Measurements from ENCODE around the gene WWOX. TPM values are rescaled to one million over a fixed set of nuclear protein-coding genes. Genes with fewer than 3 reads are reported as not detected.

Gene WWOX
- polyA plus RNA-seq, 2 of the 4 experiments (the other 2 are of a cell fraction) = 16.0 to 17.2 TPM

DNA sequence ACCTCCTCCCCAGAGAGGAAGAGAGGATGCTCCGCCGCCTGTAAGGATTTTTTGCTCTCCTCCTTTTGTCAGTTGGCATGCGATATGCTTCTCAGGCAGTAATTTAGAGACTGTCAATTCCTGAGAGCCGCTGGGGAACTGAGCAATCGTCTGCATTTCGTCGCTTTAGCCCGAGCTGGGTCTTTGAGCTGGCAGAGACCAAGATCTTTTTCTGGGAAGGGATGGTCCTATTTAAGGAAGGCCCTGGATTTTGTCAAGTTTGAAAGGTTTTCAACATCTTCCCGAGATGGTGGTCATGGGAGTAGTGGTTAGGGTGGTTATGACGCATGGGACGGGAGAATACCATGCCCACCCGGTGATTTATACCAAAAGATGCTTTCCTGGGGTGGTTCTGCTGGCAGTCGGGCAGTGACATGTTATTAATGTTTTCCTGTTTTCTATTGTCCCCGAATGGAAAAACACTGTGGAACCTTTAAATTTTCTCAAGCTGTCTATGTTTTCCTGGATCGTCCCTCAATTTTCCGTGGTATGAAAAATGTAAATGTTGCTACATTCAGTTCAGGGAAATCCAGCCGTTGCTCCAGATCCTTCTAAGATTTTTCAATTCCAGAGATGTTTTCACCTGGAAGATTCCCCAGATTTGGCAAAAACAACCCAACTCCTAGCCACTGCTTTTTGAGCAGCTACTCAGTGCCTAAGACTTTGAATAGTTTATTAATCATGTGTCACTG, 914.6 kb downstream of the WWOX start:
- TF ChIP-seq JUN (IDR thresholded peaks at IDR 0.05) (no peak), MAZ (IDR thresholded peaks at IDR 0.05; ENCODE audit: borderline replicate concordance, low read depth, low read length) (no peak), CHD4 (IDR thresholded peaks at IDR 0.05; ENCODE audit: borderline replicate concordance) (no peak), BHLHE40 (IDR thresholded peaks at IDR 0.05; ENCODE audit: low read depth, low read length) (no peak), RAD21 (conservative IDR thresholded peaks at IDR 0.05 in 1 of 2, IDR thresholded peaks at IDR 0.05 in 1 of 2) (no peak), EHMT2 (IDR thresholded peaks at IDR 0.05; ENCODE audit: low read depth) (no peak), RCOR1 (IDR thresholded peaks at IDR 0.05; ENCODE audit: low read depth, low read length) (no peak), KDM5A (IDR thresholded peaks at IDR 0.05) (no peak), CHD2 (IDR thresholded peaks at IDR 0.05; ENCODE audit: low read length, partially characterized antibody) (no peak), ZC3H11A (IDR thresholded peaks at IDR 0.05) (no peak), HEYL (CRISPR knock-in tag; IDR thresholded peaks at IDR 0.05) (no peak), RFX5 (IDR thresholded peaks at IDR 0.05) (no peak), EHF (CRISPR knock-in tag; IDR thresholded peaks at IDR 0.05) (no peak), PHF8 (IDR thresholded peaks at IDR 0.05; ENCODE audit: borderline replicate concordance, low read depth) (no peak), NPAS2 (CRISPR knock-in tag; IDR thresholded peaks at IDR 0.05; ENCODE audit: borderline replicate concordance) (no peak), RNF2 (IDR thresholded peaks at IDR 0.05; ENCODE audit: borderline replicate concordance, low read depth) (no peak), ESRRA (IDR thresholded peaks at IDR 0.05; ENCODE audit: borderline replicate concordance, low read length) (no peak)
- TF ChIP-seq, protein P1, sequence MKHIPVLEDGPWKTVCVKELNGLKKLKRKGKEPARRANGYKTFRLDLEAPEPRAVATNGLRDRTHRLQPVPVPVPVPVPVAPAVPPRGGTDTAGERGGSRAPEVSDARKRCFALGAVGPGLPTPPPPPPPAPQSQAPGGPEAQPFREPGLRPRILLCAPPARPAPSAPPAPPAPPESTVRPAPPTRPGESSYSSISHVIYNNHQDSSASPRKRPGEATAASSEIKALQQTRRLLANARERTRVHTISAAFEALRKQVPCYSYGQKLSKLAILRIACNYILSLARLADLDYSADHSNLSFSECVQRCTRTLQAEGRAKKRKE (CRISPR knock-in tag; IDR thresholded peaks at IDR 0.05; ENCODE audit: low read depth) = no peak
- TF ChIP-seq, protein P2, sequence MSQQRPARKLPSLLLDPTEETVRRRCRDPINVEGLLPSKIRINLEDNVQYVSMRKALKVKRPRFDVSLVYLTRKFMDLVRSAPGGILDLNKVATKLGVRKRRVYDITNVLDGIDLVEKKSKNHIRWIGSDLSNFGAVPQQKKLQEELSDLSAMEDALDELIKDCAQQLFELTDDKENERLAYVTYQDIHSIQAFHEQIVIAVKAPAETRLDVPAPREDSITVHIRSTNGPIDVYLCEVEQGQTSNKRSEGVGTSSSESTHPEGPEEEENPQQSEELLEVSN (IDR thresholded peaks at IDR 0.05; ENCODE audit: borderline replicate concordance, low read depth) = no peak
- TF ChIP-seq, protein P3, sequence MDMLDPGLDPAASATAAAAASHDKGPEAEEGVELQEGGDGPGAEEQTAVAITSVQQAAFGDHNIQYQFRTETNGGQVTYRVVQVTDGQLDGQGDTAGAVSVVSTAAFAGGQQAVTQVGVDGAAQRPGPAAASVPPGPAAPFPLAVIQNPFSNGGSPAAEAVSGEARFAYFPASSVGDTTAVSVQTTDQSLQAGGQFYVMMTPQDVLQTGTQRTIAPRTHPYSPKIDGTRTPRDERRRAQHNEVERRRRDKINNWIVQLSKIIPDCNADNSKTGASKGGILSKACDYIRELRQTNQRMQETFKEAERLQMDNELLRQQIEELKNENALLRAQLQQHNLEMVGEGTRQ (IDR thresholded peaks at IDR 0.05) = no peak
- no peaks in the 10 kb centered on the region for H3K9me3 ChIP-seq
- no peak overlapping the region for H3K4me3 ChIP-seq
- no peak for ATAC-seq
- ChIA-PET CTCF (no interaction called here), POLR2A (no interaction called here)
- no peaks in the 10 kb centered on the region for H3K4me1 ChIP-seq
- H3K27ac ChIP-seq = no peak overlapping the region
- DNase-seq (ENCODE audit: low read depth in 1 of 2, low spot score in 1 of 2) = no peak
- 57% methylated on average over 17 of the region's 17 CpGs for WGBS (ENCODE audit: missing lambda C conversion rate)
- FAIRE-seq = no peak
- no peak overlapping the region for H3K4me2 ChIP-seq

DNA sequence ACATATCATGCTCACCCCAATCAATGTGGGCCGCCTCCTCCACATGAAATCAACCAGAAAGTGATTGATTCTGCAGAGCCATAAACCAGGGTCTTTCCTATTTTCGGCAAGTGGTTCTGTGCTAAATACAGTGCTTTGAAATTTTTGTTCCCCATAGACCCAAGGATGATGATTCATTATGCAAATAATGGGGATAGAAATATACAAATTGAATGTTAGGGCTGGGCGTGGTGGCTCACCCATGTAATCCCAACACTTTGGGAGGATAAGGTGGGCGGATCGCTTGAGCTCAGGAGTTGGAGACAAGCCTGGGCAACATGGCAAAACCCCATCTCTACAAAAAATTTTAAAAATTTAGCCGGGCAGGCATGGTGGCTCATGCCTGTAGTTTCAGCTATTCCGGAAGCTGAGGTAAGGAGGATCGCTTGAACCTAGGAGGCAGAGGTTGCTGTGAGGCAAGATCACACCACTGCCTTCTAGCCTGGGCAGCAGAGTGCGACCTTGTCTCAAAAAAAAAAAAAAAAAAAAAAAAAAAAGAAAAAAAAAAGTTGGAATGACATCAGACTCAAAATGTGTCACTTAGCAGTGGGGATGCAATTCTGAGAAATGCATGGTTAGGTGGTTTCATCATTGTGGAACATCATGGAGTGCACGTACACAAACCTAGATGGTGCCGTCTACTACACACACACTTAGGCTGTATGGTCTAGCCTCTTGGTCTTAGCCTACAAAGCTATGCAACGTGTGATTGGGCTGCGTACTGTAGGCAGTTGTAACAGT, 919.4 kb downstream of the WWOX start:
- POLR2A ChIA-PET = no interaction called here
- WGBS (ENCODE audit: missing lambda C conversion rate) = 40% methylated on average over 13 of the region's 13 CpGs
- H3K4me2 ChIP-seq = no peak overlapping the region
- H3K27ac ChIP-seq = no peak overlapping the region
- H3K4me3 ChIP-seq = no peak overlapping the region
- H3K9me3 ChIP-seq = no peaks in the 10 kb centered on the region
- FAIRE-seq = no peak
- no peaks in the 10 kb centered on the region for H3K4me1 ChIP-seq
- CTCF ChIA-PET = no interaction called here
- no peak for ATAC-seq
- no peak for DNase-seq (ENCODE audit: low read depth in 1 of 2, low spot score in 1 of 2)
- TF ChIP-seq HOXB5 (CRISPR knock-in tag; IDR thresholded peaks at IDR 0.05) (no peak), KDM5A (IDR thresholded peaks at IDR 0.05) (no peak)
